ENCODE results near the gene SOX5.

The SOX5 gene

GRCh38 chr12:23750923-23751322 is 198.5 kb downstream of the SOX5 start:
- H3K4me3 ChIP-seq (ENCODE audit: low read length, poor library complexity, severe bottlenecking): no peak overlapping the region
- H3K36me3 ChIP-seq (ENCODE audit: insufficient read depth, low read length): no peaks in the 10 kb centered on the region
- H3K4me2 ChIP-seq (ENCODE audit: low read depth, low read length, poor library complexity, severe bottlenecking): no peak overlapping the region
- no peaks in the 10 kb centered on the region for H3K4me1 ChIP-seq (ENCODE audit: insufficient read depth, low read length, poor library complexity, severe bottlenecking)
- H3K9me3 ChIP-seq (ENCODE audit: insufficient read depth, low read depth, low read length): no peaks in the 10 kb centered on the region
- H3K79me2 ChIP-seq (ENCODE audit: insufficient read depth, low read length): no peaks in the 10 kb centered on the region
- TF ChIP-seq CTCF (conservative IDR thresholded peaks at IDR 0.05; ENCODE audit: low read length) (no peak), EZH2phosphoT487 (IDR thresholded peaks at IDR 0.05; ENCODE audit: borderline replicate concordance) (no peak)
- H4K20me1 ChIP-seq (ENCODE audit: insufficient read depth, low read length, poor library complexity, severe bottlenecking): no peaks in the 10 kb centered on the region
- H3K9me2 ChIP-seq (replicated peaks; ENCODE audit: low read depth, low read length): no peaks in the 10 kb centered on the region
- H3K9ac ChIP-seq (ENCODE audit: low read depth, low read length, poor library complexity, severe bottlenecking): no peak overlapping the region
- H3K27me3 ChIP-seq (ENCODE audit: insufficient read depth, low read length, poor library complexity, severe bottlenecking): no peaks in the 10 kb centered on the region
- H3F3A ChIP-seq (ENCODE audit: low read depth): no peaks in the 10 kb centered on the region
- H2AFZ ChIP-seq (ENCODE audit: low read length): no peak overlapping the region

- H4K20me1 ChIP-seq (ENCODE audit: insufficient read depth, low read length, poor library complexity, severe bottlenecking): no peaks in the 10 kb centered on the region
- no peaks in the 10 kb centered on the region for H3K79me2 ChIP-seq (ENCODE audit: insufficient read depth, low read length)
- peaks cover 4% of the 10 kb centered on the region for H3K4me1 ChIP-seq (ENCODE audit: insufficient read depth, low read length, poor library complexity, severe bottlenecking)
- H3K4me2 ChIP-seq (ENCODE audit: low read depth, low read length, poor library complexity, severe bottlenecking): no peak overlapping the region
- no peak overlapping the region for H2AFZ ChIP-seq (ENCODE audit: low read length)
- no peaks in the 10 kb centered on the region for H3K27me3 ChIP-seq (ENCODE audit: insufficient read depth, low read length, poor library complexity, severe bottlenecking)
- TF ChIP-seq CTCF (conservative IDR thresholded peaks at IDR 0.05; ENCODE audit: low read length) (no peak), EZH2phosphoT487 (IDR thresholded peaks at IDR 0.05; ENCODE audit: borderline replicate concordance) (no peak)
- no peaks in the 10 kb centered on the region for H3K9me2 ChIP-seq (replicated peaks; ENCODE audit: low read depth, low read length)
- H3K4me3 ChIP-seq (ENCODE audit: low read length, poor library complexity, severe bottlenecking): no peak overlapping the region
- no peak overlapping the region for H3K9ac ChIP-seq (ENCODE audit: low read depth, low read length, poor library complexity, severe bottlenecking)
- no peaks in the 10 kb centered on the region for H3K36me3 ChIP-seq (ENCODE audit: insufficient read depth, low read length)
- H3K9me3 ChIP-seq (ENCODE audit: insufficient read depth, low read depth, low read length): no peaks in the 10 kb centered on the region
- H3F3A ChIP-seq (ENCODE audit: low read depth): no peaks in the 10 kb centered on the region
Observed at GRCh38 chr12:23744696-23745095, 204.8 kb downstream of the SOX5 start.

GRCh38 chr12:23742574-23742973 is 206.9 kb downstream of the SOX5 start:
- no peak overlapping the region for H3K4me3 ChIP-seq (ENCODE audit: low read length, poor library complexity, severe bottlenecking)
- no peaks in the 10 kb centered on the region for H4K20me1 ChIP-seq (ENCODE audit: insufficient read depth, low read length, poor library complexity, severe bottlenecking)
- H3F3A ChIP-seq (ENCODE audit: low read depth): no peaks in the 10 kb centered on the region
- H3K4me2 ChIP-seq (ENCODE audit: low read depth, low read length, poor library complexity, severe bottlenecking): no peak overlapping the region
- TF ChIP-seq CTCF (conservative IDR thresholded peaks at IDR 0.05; ENCODE audit: low read length): no peak
- no peak for TF ChIP-seq EZH2phosphoT487 (IDR thresholded peaks at IDR 0.05; ENCODE audit: borderline replicate concordance)
- H3K36me3 ChIP-seq (ENCODE audit: insufficient read depth, low read length): no peaks in the 10 kb centered on the region
- no peaks in the 10 kb centered on the region for H3K79me2 ChIP-seq (ENCODE audit: insufficient read depth, low read length)
- H3K4me1 ChIP-seq (ENCODE audit: insufficient read depth, low read length, poor library complexity, severe bottlenecking): peaks cover 4% of the 10 kb centered on the region
- H3K9ac ChIP-seq (ENCODE audit: low read depth, low read length, poor library complexity, severe bottlenecking): no peak overlapping the region
- no peaks in the 10 kb centered on the region for H3K27me3 ChIP-seq (ENCODE audit: insufficient read depth, low read length, poor library complexity, severe bottlenecking)
- H3K9me2 ChIP-seq (replicated peaks; ENCODE audit: low read depth, low read length): no peaks in the 10 kb centered on the region
- no peak overlapping the region for H2AFZ ChIP-seq (ENCODE audit: low read length)
- no peaks in the 10 kb centered on the region for H3K9me3 ChIP-seq (ENCODE audit: insufficient read depth, low read depth, low read length)
